Measurements from ENCODE around the gene RPS6KA3. TPM values are rescaled to one million over a fixed set of nuclear protein-coding genes. Genes with fewer than 3 reads are reported as not detected.

RPS6KA3 gene
- total RNA-seq, 1 experiment from 2014 or later: 9.2 TPM

- H3T11ph ChIP-seq (ENCODE audit: low read length): no peak overlapping the region
- H4K91ac ChIP-seq (ENCODE audit: insufficient read length, low read depth, low read length): no peak overlapping the region
- no peak overlapping the region for H2AK5ac ChIP-seq (ENCODE audit: insufficient read length, low read length)
- no peak for TF ChIP-seq CTCF (conservative IDR thresholded peaks at IDR 0.05)
- DNase-seq: no peak
- WGBS (ENCODE audit: extremely low coverage, insufficient read length, low lambda C conversion rate): no CpG with 5 or more reads among the region's 1 CpG
- H3K23ac ChIP-seq (ENCODE audit: insufficient read length, low read depth, low read length): no peak overlapping the region
- H3K36me3 Mint-ChIP-seq (ENCODE audit: insufficient read depth in 1 of 3, low read depth in 3 of 3): peaks cover 0 to 2% (median 2%) of the 10 kb centered on the region in 3 experiments; a peak in 4 of 7 replicates
- peaks cover 47% of the 10 kb centered on the region for H3K9me3 ChIP-seq (ENCODE audit: control insufficient read depth, low read depth, low read length)
- H3K4me2 ChIP-seq (ENCODE audit: insufficient read depth, insufficient read length, low read length): no peak overlapping the region
- peaks cover 65 to 74% of the 10 kb centered on the region in 2 experiments for H3K9me3 Mint-ChIP-seq
- no peak overlapping the region for H3K27ac ChIP-seq (ENCODE audit: insufficient read length, low read depth, low read length)
- no peaks in the 10 kb centered on the region for H4K20me1 ChIP-seq (ENCODE audit: control insufficient read depth, insufficient read depth, insufficient read length)
- H3K4me3 Mint-ChIP-seq: no peak overlapping the region
- peaks cover 8% of the 10 kb centered on the region for H3K27me3 Mint-ChIP-seq (ENCODE audit: low read depth)
- no peak overlapping the region for H3K27ac Mint-ChIP-seq
- H2BK12ac ChIP-seq (ENCODE audit: insufficient read length, low read depth, low read length): no peak overlapping the region
- no peaks in the 10 kb centered on the region for H3K4me1 ChIP-seq (ENCODE audit: insufficient read depth, low read length)
- no peak overlapping the region for H2BK15ac ChIP-seq (ENCODE audit: low read depth, low read length)
- no peaks in the 10 kb centered on the region for H3K79me2 ChIP-seq (ENCODE audit: insufficient read depth, low read length)
- H2BK20ac ChIP-seq (ENCODE audit: low read depth, low read length, poor library complexity, severe bottlenecking): no peak overlapping the region
- H3K23me2 ChIP-seq (ENCODE audit: insufficient read length, low read depth, low read length, poor library complexity, severe bottlenecking): no peaks in the 10 kb centered on the region
- no peak overlapping the region for H3K9ac ChIP-seq (ENCODE audit: extremely low read depth, insufficient read length, low read length)
- H3K18ac ChIP-seq (ENCODE audit: insufficient read length, low read depth, low read length): no peak overlapping the region
- H3K56ac ChIP-seq (ENCODE audit: insufficient read length, low read depth, low read length): no peak overlapping the region
- H4K8ac ChIP-seq (replicated peaks; ENCODE audit: insufficient read length, low read depth, low read length): no peak overlapping the region
- H2BK5ac ChIP-seq (ENCODE audit: insufficient read length, low read length): no peak overlapping the region
- no peak overlapping the region for H2BK120ac ChIP-seq (ENCODE audit: low read depth, low read length, poor library complexity, severe bottlenecking)
- H3K79me1 ChIP-seq (ENCODE audit: insufficient read depth, low read depth, low read length, poor library complexity, severe bottlenecking): no peaks in the 10 kb centered on the region
- no peaks in the 10 kb centered on the region for H3K27me3 ChIP-seq (ENCODE audit: insufficient read depth, low read length)
- no peak overlapping the region for H3K4ac ChIP-seq (ENCODE audit: low read depth, low read length)
- no peaks in the 10 kb centered on the region for H3K4me1 Mint-ChIP-seq
- H3K14ac ChIP-seq (ENCODE audit: insufficient read depth, low read length): no peak overlapping the region
- no peak overlapping the region for H2AFZ ChIP-seq (ENCODE audit: low read length)
- no peak overlapping the region for H4K5ac ChIP-seq (ENCODE audit: insufficient read length, low read depth, low read length)
These were observed 18.3 kb upstream of the RPS6KA3 start for GRCh38 chrX:20284992-20285391.
